DMS 273 (cell line): ENCODE results near the gene DIAPH2.

ENCODE experiments used
- DNase-seq: peaks from one replicate; lab custom pipeline; 2025; ENCODE audit not compliant: unreplicated experiment; lab: John Stamatoyannopoulos, UW

Gene DIAPH2

DNA sequence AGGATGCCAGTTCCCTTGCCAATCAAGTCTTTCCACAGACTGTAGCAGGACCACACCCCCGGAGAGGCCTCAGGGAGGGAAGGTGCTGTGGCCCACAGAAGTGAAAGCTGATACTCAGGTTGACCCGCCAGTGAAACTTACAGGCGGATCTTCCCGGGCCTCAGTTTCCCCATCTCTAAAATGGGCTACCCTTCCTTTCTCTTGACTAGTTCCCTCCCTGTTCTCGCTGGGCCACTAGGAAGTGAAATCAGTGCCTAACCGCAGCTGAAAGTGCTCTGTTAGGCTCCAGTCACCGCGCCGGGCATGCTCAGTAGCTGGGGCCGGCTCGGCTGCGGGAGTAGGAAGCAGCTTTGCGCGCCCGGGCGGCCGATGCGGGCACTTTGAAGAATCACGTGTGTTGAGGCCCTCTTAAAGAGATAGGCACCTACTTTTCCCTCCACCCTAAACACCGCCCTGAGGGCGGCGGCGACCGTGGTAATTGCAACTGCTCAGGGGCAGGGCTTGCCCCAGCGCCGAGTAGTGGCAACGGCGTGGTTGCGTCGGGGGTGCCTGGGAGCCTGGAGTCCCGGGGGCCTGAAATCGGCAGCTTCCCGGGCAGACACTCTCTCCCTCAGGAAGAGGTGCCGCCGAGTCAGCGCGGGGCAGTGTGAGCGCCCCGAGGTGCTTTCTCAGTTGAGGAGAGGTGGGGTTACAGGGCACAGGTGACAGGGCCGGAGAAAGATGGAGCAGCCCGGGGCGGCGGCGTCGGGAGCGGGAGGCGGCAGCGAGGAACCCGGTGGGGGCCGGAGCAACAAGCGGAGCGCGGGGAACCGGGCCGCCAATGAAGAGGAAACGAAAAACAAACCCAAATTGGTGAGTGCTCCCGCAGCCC, at the start of gene DIAPH2:
DIAPH2 (plus strand) TSS at position 504 of the 871 bp plus-strand sequence.
- DNase-seq: peak; percentile 92

DNA sequence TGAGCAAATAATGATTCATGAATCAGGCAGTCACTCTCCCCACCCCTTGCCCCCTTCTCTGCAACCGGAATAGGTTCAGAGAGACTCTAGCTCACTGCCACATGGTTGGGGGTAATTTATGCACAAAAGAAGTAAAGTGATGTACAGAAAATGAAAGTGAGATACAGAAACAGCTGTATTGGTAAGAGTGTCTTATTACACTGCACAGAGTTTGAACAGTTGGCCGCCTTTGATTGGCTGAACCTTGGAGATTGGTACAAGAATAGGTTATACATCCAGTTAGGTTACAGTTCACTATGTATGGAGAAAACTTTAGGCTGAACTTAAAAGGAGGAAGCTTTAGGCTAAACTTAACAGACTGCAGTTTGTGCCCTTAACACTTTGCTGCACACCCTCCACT, 34.6 kb upstream of the DIAPH2 start:
- no peak for DNase-seq

DNA sequence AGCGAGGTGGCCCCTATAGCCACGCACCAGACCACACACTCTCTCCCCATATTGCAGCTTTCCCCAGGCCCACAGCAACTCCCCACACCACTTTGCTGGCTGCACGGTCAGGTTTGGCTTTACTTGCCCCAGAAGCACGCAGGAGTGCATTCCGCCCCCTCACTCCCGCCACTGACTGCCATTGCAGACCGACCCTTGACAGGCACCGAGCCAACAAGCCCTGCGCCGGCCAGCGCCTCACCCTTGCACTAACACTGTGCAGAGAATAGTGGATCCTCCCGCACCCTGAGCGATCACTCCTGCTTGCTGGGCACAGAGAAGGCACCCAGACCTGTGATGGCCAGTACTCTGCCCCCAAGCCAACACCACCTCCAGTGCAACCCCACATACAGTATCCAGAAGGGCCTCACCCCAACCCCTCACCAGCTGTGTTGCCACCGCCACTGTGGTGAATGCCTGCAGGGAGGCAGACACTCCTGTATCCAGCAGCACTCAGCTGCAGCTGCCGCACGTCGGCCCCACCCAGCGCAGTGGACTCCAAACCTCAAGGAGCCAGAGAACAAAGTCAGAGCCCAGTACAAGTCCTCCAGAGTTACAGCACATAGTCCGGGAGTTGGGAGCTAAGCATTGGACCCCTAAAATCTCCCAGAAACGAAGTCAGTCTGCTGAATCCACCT, 28.6 kb upstream of the DIAPH2 start:
- DNase-seq: no peak

DNA sequence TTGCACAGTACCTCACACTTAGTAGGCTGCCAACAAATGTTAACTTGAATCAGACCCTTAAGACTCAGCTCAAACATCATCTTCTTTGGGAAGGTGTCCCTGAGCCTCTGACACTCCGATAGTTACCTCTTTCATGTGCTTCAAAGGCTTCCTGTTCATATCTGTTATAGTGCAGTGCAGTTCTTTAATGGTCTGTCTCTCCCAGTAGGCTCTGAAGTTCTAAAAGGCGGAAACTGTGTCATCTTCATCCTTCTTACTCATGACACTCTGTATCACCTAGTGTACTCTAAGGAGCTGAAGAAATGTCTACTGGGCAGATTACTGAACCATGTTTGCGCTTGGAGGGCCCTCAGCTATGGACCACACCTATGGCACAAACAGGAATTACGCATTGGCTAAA, 2.1 kb upstream of the DIAPH2 start:
- no peak for DNase-seq

DNA sequence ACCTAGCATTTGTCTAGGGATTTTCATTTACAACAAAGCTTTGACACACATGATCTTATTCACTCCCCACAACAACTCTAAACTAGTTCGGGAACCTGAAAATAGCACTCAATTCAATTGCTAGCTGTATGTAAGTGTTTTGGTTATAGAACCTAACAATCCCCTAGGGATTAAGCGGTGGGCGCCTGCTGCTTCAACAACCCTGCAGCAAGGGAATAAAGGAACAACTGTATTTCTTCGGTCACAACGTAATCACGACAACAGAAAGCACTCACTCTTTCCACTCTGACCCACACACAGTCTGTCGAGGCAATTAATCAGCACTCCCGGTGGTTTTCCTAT, 674 bp upstream of the DIAPH2 start:
- DNase-seq: peak; percentile 70

DNA sequence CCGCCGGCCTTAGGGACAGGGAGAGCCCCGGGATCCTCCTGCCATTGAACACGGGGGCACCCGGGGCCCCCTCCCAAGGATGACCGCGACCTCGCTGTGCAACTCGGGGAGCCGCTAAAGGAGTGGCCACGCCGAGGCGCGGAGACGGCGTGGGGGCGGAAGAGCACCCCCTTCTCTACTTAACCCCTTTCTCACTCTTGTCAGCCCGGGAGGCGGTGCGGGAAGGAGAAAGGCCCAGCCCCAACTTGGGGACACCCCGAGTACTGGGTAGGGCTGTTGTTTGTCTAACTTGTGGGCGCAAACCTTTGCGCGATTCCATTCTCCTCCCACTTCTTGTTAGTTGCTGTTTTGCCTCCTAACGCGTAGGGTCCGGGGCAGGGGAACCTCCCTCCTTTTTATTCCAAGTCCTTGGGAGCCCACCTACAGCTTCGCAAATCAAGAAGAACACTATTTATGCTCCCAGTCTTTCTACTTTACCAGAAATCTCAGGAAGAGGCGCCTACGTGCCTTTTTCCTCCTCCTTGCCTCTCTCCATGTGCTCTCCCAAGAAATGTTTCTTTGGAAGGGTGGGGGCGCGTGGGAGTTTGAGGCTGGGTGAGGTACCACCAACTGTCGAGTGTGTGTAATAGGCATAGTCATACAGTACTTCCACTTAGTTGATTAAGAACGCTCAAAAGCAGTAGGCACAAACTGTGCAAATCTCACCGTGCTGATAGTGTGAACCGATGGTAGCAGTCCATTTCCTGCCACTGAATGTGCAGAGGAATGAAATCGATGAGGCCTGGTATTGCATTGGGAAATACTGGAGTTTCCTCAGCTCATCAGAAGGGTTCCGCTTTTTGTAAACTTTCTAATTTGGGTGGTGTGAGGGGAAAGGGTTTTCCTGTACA, 813 bp downstream of the DIAPH2 start:
- peak; percentile 84 for DNase-seq

DNA sequence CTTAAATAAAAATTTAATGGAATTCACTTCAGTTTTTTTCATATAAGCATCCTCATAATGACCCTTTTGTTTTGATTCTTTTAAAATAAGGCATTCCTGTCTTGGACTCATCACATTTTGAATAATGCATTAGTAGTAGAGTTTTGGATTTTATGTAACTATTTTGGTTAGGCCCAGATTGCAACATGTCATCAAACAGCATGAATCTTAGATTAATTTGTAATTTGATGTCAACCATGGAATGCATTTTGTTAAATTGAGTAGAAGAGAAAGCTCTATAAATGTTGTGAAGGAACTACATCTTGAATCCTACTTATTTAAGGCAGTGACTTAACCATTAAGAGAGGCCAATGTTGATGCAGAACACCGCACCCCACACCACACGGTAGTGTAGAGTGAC, 3.1 kb downstream of the DIAPH2 start:
- DNase-seq: no peak

DNA sequence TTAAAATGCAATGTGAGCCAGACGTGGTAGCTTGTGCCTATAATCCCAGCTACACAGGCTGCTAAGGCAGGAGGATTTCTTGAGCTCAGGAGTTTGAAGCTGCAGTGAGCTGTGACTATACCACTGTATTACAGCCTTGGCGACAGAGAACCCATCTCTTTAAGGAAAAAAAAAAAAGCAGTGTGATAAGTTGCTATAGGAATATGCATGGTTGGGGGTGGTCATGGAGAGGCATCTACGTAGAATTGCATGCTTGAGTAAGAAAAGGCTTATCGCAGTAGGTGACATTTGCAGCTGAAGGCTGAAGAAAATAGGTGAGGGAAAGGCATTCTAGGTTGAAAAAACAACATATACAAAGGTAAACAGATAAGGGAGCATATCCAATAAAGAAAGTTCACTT, 4.1 kb downstream of the DIAPH2 start:
- no peak for DNase-seq

DNA sequence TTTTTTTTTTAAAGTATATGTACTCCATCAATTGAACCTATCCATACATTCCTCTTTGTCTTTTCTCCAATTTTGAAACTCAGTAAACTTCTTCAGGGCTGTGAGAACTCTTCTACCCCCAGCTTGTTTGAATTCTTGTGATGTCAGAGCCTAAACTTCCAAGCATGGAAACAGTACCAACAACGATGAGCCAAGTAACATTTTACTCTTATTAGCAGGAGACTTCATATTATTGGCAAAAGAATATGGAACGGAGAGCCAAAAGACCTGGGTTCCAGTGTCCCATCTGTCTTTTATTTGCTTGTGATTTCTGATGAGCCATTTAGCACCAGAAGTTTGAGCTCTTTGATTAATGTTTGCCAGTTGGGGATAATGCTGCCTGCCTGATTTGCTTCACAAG, 5.3 kb downstream of the DIAPH2 start:
- DNase-seq: peak; percentile 11

DNA sequence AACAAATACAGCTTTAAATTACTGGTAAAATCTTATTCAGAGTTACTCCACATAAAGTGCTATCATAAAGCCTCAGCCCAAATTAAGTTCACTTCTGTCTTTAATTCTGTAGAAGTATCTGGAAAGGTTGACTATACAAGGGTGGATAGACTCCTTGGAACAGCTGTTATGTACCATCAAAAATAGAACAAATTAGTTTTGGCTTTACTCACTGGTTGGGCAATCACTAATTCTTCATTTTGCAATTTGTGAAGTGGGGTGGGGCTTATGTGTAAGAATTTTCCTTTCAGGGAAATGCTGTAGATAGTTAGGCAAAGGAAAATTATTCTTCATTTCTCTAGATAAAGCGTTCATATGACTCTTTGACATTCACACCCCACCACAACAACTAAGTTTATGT, 7.8 kb downstream of the DIAPH2 start:
- DNase-seq: no peak

DNA sequence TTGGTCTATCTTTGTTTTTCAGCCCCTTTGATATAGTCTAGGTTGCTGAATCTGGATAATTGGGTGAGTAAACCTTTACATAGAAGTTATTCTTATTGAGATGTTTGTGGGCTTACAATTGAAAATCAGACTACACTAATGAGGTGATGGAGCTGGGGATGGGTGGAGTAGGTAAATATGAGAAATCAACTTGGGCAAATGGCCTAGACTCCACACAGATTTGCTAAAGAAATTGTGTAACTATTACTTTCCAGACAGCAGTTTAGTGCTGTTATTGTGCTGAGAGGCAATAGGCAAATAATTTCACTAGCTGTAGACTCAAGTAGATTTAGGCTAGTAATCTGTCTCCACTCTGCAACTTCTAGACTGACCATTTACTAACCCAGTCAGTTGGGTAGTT, 8.2 kb downstream of the DIAPH2 start:
- DNase-seq: no peak

DNA sequence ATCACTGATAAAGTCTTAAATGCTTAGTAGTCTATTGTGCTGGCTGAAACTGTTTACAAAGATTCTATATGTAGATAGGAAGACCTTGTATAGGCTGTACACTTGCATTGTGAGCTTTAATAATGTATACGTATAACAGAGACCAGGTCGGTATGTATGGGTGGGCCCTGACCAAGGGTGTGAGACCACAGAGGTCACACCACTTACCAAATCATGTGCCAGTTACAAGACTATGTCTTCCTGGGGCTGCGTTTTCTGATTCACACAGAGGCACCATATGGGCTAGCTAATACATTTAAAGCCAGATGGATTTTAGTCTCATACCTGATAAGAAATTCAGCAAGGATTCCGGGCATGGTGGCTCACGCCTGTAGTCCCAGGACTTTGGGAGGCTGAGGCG, 8.8 kb downstream of the DIAPH2 start:
- DNase-seq: peak; percentile 46

DNA sequence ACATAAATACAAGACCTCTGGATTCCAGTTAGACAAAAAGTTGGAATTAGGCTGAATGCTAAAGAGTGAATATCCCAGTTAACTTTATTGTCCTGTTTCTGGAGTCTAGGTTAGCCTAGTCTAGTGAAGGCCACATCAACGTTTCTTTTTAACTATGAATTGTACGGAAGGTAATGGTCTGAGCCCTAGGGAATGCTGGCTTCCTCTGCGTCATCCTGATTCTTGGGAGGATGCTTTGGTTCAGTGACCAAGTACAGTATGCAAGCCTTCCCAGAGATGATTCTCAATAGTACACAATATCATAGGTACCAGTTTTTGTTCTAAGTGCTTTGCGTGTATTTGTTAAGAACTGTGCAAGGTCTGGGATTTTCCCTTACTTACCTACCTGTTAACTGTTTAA, 11.8 kb downstream of the DIAPH2 start:
- DNase-seq: no peak

DNA sequence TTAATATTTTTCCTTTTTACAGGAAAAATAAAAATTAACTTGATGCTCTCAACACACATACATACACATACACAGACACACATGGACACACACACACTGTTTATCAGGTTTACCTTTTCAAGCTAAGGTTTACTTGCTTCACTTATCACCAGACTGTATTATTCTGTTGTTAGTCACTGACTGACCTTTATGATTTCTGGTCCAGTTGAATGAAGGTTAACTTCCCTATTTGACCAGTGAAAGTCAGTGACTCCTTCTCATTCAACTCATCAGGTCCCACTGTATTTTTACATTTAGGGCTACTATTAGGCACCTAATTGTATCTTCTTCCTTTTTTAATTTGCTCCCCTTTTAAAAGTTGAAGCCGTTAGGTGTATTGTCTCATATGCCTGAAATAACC, 16.0 kb downstream of the DIAPH2 start:
- no peak for DNase-seq

DNA sequence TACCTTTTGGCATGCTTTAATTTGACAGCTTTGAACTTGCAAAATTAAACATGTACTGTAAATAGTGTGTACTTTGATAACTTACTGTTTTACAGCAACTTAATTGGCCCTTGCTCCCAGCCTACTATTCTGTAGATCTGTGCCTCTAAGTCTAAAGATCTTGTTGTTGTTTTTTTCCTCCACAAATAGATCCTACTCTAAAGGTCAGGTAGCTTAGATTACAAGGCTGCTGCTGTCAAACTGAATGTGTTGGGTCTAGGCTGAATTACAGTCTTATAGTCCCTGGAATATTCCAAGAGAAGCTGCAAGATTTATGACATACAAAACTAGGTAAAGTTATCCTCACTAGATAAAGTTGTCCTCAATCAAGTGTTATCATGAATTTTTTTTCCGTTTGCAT, 18.7 kb downstream of the DIAPH2 start:
- no peak for DNase-seq

DNA sequence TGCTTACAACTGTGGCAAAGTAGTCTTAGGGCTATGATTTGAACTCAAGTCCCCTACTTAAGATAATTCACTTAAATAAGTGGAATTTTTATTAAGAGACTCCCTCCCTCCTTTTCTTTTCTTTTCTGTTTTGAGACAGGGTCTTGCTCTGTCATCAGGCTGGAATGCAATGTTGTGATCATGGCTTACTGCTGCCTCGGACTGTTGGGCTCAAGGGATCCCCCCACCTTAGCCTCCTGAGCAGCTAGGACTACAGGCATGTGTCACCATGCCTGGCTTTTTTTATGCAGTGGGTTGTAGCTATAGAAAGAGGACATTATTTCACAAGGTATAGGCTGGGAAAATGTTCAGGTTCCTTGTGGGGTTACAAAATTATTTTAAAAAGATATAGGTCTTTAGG, 19.2 kb downstream of the DIAPH2 start:
- no peak for DNase-seq

DNA sequence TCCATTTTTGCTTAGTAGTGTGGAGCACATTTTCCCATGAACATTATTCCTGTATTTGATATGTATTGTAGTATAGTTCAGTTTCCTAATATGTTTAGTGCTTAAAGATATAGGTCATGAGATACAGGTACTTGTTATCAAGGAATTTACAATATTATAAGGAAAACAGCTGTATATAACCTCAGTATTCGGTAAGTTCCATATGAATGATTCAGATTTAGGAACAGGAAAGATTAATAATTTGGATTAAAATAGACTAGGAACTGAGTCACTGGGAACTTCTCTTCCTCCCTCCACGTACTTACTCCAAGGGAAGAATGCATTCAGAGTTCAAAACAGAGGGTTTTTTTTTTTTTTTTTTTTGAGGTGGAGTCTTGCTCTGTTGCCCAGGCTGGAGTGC, 20.0 kb downstream of the DIAPH2 start:
- DNase-seq: no peak

DNA sequence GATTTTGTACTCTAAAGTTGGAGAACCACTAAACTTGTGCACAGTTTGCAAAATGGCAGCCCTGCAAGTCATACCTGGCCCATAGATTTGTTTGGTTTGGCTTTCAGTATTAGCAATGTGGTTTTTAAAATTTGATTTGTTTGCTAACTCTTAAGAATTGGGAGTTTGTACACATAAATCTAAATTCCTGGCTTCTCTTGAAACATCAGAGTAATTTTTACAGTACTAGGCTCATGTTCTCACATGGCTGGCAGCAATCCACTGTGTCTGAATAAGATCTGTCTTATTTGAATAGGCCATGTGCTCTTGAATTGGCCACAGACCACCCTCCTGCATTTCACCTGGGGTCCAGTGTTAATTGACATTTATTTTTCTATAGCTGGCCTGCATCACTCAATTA, 21.3 kb downstream of the DIAPH2 start:
- no peak for DNase-seq

DNA sequence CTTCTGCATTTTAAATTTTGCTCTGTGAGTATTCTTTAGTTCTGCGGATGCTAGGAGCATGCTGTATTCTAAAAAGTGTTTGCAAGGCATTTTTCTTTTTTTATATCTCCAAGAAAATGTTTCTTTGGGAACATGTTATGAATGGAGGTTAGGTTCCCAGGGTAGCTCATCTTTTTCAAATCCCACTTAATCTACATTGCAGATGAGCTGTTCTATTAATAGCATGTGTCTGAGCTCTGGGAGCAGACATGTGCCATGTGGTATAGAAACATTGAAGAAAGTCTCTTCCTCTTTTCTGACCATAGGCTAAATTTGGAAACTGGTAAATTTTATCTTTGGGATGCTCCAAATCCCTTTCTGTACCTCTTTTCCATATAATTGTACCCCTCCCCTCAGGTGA, 23.2 kb downstream of the DIAPH2 start:
- peak; percentile 53 for DNase-seq

DNA sequence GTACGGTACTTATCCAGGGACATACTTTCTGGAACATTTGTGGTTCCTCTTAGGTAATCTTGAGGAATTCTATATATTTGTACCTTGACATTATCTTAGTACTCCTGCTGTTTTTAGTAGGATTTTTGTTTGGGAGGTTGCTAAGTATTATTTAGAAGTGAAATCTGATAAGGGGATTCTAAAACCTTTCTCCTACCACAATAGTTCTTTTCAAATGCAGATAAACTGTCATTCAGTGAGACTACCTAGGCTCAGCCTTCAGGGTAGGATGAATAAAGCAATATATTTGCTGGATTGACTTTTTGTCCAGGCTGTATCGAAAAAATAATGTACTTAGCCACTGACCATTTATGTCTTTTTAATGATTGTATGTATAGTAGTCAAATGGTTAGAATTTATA, 25.4 kb downstream of the DIAPH2 start:
- no peak for DNase-seq

DNA sequence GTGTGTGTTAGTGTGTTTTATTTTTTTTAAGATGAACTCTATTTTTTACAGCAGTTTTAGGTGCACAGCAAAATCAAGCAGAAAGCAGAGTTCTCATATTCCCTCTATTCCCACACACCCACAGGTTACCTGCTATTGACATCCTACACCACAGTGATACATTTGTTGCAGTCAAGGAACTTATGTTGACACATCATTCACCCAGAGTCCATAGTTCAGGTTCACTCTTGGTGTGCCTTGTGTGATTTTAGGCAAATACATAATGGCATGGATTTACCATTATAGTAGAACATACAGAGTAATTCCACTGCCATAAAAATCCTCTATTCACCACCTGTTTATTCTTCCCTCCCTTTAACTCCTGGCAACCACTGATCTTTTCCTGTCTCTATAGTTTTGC, 28.7 kb downstream of the DIAPH2 start:
- DNase-seq: no peak

DNA sequence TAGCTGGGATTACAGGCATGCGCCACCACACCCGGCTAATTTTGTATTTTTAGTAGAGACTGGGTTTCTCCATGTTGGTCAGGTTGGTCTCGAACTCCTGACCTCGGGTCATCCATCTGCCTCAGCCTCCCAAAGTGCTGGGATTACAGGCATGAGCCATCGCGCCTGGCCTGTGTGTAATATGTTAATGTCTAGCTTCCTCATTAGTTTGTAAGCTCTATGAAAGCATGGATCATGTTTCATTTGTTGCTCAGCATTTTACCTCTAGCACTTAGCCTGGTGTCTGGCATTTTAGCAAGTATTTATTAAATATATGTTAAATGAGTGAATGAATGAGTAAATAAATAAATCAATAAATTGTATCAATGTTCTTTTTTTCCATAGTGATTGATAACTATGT, 29.8 kb downstream of the DIAPH2 start:
- peak; percentile 51 for DNase-seq
